ENCODE measurements around the gene PHF21B.

Gene PHF21B

GRCh38 chr22:44990810-44991209, 19.0 kb downstream of the PHF21B start:
- TF ChIP-seq CTCF (IDR thresholded peaks at IDR 0.05; ENCODE audit: extremely low read depth, missing control alignments), result no peak

GRCh38 chr22:44990328-44990727, 19.5 kb downstream of the PHF21B start:
- no peak for DNase-seq (ENCODE audit: low spot score)
- TF ChIP-seq CTCF (IDR thresholded peaks at IDR 0.05; ENCODE audit: extremely low read depth, missing control alignments), result no peak

More at GRCh38 chr22:44990810-44991209, 19.0 kb downstream of the PHF21B start:
- DNase-seq (ENCODE audit: low spot score), result no peak

GRCh38 chr22:44988671-44989070, 21.1 kb downstream of the PHF21B start:
- peak; percentile 6 for TF ChIP-seq CTCF (IDR thresholded peaks at IDR 0.05; ENCODE audit: extremely low read depth, missing control alignments)
- no peak for DNase-seq (ENCODE audit: low spot score)

GRCh38 chr22:44986926-44987325, 22.9 kb downstream of the PHF21B start:
- no peak for DNase-seq (ENCODE audit: low spot score)
- TF ChIP-seq CTCF (IDR thresholded peaks at IDR 0.05; ENCODE audit: extremely low read depth, missing control alignments), result no peak

GRCh38 chr22:44985906-44986527, 23.8 kb downstream of the PHF21B start:
- no peak for DNase-seq (ENCODE audit: low spot score)

GRCh38 chr22:44983878-44984482, 25.8 kb downstream of the PHF21B start:
- TF ChIP-seq CTCF (IDR thresholded peaks at IDR 0.05; ENCODE audit: extremely low read depth, missing control alignments), result no peak

More at GRCh38 chr22:44985906-44986527, 23.8 kb downstream of the PHF21B start:
- no peak for TF ChIP-seq CTCF (IDR thresholded peaks at IDR 0.05; ENCODE audit: extremely low read depth, missing control alignments)

GRCh38 chr22:44982445-44982844, 27.4 kb downstream of the PHF21B start:
- no peak for TF ChIP-seq CTCF (IDR thresholded peaks at IDR 0.05; ENCODE audit: extremely low read depth, missing control alignments)
- no peak for DNase-seq (ENCODE audit: low spot score)

More at GRCh38 chr22:44983878-44984482, 25.8 kb downstream of the PHF21B start:
- no peak for DNase-seq (ENCODE audit: low spot score)

Measured in GM20000 (cell line).